LNCaP clone FGC (cell line): ENCODE data around the gene NOXA1.

Source experiments
- DNase-seq: peaks from one replicate; pipeline ENCODE4 v3.0.0-alpha.2; 2011; ENCODE audit warnings: low read depth
- H3K4me3 ChIP-seq: 2 replicates; pipeline ENCODE4 v1.5.1; 2011; ENCODE audit warnings: mild to moderate bottlenecking, low read depth, low read length, control low read depth
- CTCF ChIP-seq: IDR thresholded peaks from 2 replicates; pipeline ENCODE4 v1.5.1; 2012; ENCODE audit warnings: mild to moderate bottlenecking; ENCODE audit not compliant: control insufficient read depth, insufficient read depth; ENCODE audit errors: extremely low read depth

Gene NOXA1

GRCh38 chr9:137460363-137461315 is 37.4 kb downstream of the NOXA1 start:
- H3K4me3 ChIP-seq: no peak overlapping the region
- no peak for DNase-seq
- TF ChIP-seq CTCF: no peak

GRCh38 chr9:137461316-137461662 is 38.1 kb downstream of the NOXA1 start:
- DNase-seq: no peak
- no peak overlapping the region for H3K4me3 ChIP-seq
- TF ChIP-seq CTCF: no peak

GRCh38 chr9:137461663-137462395 is 38.6 kb downstream of the NOXA1 start:
- no peak for TF ChIP-seq CTCF
- H3K4me3 ChIP-seq: no peak overlapping the region
- no peak for DNase-seq

GRCh38 chr9:137462396-137462985 is 39.3 kb downstream of the NOXA1 start:
- DNase-seq: no peak
- no peak overlapping the region for H3K4me3 ChIP-seq
- no peak for TF ChIP-seq CTCF

- TF ChIP-seq CTCF: no peak
- no peak overlapping the region for H3K4me3 ChIP-seq
- DNase-seq: no peak
Observed at GRCh38 chr9:137462986-137463930, 40.1 kb downstream of the NOXA1 start.

GRCh38 chr9:137463931-137464290 is 40.7 kb downstream of the NOXA1 start:
- TF ChIP-seq CTCF: no peak
- H3K4me3 ChIP-seq: no peak overlapping the region
- DNase-seq: no peak
